ENCODE results near the gene ZGRF1. TPM values are rescaled to one million over a fixed set of nuclear protein-coding genes. Genes with fewer than 3 reads are reported as not detected.

ZGRF1 gene
- total RNA-seq, 1 experiment from 2014 or later: 10.5 TPM

GRCh38 chr4:112674376-112674775 lies 37.7 kb upstream of the ZGRF1 start:
- TF ChIP-seq CTCF (IDR thresholded peaks at IDR 0.05; ENCODE audit: unreplicated experiment): no peak
- no peaks in the 10 kb centered on the region for H3K27me3 Mint-ChIP-seq (ENCODE audit: unreplicated experiment)
- no peak overlapping the region for H3K27ac Mint-ChIP-seq (ENCODE audit: unreplicated experiment)
- no peak overlapping the region for H3K4me3 Mint-ChIP-seq (ENCODE audit: low read depth, unreplicated experiment)
- CTCF ChIA-PET: interaction anchor here (0.5 kb wide), 1 partner anchor 438 kb away, joined by 3 read pairs; no protein-coding TSS in a partner anchor
- no TSS peak for BruUV-seq (replicated peaks)
- intact Hi-C loops (cut with micrococcal nuclease; ENCODE audit: unreplicated experiment): no loop called here
- no peaks in the 10 kb centered on the region for H3K4me1 Mint-ChIP-seq (ENCODE audit: low read depth, unreplicated experiment)
- no peak for DNase-seq
- H3K36me3 Mint-ChIP-seq (ENCODE audit: insufficient read depth, unreplicated experiment): no peaks in the 10 kb centered on the region
- no peaks in the 10 kb centered on the region for H3K9me3 Mint-ChIP-seq (ENCODE audit: low read depth, unreplicated experiment)

- TF ChIP-seq CTCF (IDR thresholded peaks at IDR 0.05; ENCODE audit: unreplicated experiment): no peak
- H3K27me3 Mint-ChIP-seq (ENCODE audit: unreplicated experiment): no peaks in the 10 kb centered on the region
- H3K4me3 Mint-ChIP-seq (ENCODE audit: low read depth, unreplicated experiment): no peak overlapping the region
- no peaks in the 10 kb centered on the region for H3K4me1 Mint-ChIP-seq (ENCODE audit: low read depth, unreplicated experiment)
- no peaks in the 10 kb centered on the region for H3K9me3 Mint-ChIP-seq (ENCODE audit: low read depth, unreplicated experiment)
- H3K27ac Mint-ChIP-seq (ENCODE audit: unreplicated experiment): no peak overlapping the region
- intact Hi-C loops (cut with micrococcal nuclease; ENCODE audit: unreplicated experiment): no loop called here
- H3K36me3 Mint-ChIP-seq (ENCODE audit: insufficient read depth, unreplicated experiment): no peaks in the 10 kb centered on the region
- CTCF ChIA-PET: interaction anchor here (0.5 kb wide), 1 partner anchor 438 kb away, joined by 3 read pairs; no protein-coding TSS in a partner anchor
- no peak for DNase-seq
- no TSS peak for BruUV-seq (replicated peaks)
These were observed 37.0 kb upstream of the ZGRF1 start for GRCh38 chr4:112673686-112674085.

GRCh38 chr4:112673076-112673475 lies 36.4 kb upstream of the ZGRF1 start:
- Mint-ChIP-seq H3K27me3 (ENCODE audit: unreplicated experiment) (no peaks in the 10 kb centered on the region), H3K4me3 (ENCODE audit: low read depth, unreplicated experiment) (no peak overlapping the region), H3K4me1 (ENCODE audit: low read depth, unreplicated experiment) (no peaks in the 10 kb centered on the region), H3K36me3 (ENCODE audit: insufficient read depth, unreplicated experiment) (no peaks in the 10 kb centered on the region), H3K9me3 (ENCODE audit: low read depth, unreplicated experiment) (no peaks in the 10 kb centered on the region), H3K27ac (ENCODE audit: unreplicated experiment) (no peak overlapping the region)
- no peak for DNase-seq
- BruUV-seq (replicated peaks): no TSS peak
- no peak for TF ChIP-seq CTCF (IDR thresholded peaks at IDR 0.05; ENCODE audit: unreplicated experiment)
- CTCF ChIA-PET: no interaction called here
- intact Hi-C loops (cut with micrococcal nuclease; ENCODE audit: unreplicated experiment): no loop called here

GRCh38 chr4:112668131-112668530 lies 31.4 kb upstream of the ZGRF1 start:
- BruUV-seq (replicated peaks): no TSS peak
- CTCF ChIA-PET: interaction anchor here (0.5 to 0.7 kb wide), 4 partner anchors 16 to 555 kb away, joined by 3 to 8 read pairs (median 4); no protein-coding TSS in a partner anchor
- intact Hi-C loops (cut with micrococcal nuclease; ENCODE audit: unreplicated experiment): no loop called here
- Mint-ChIP-seq H3K36me3 (ENCODE audit: insufficient read depth, unreplicated experiment) (no peaks in the 10 kb centered on the region), H3K9me3 (ENCODE audit: low read depth, unreplicated experiment) (no peaks in the 10 kb centered on the region), H3K4me3 (ENCODE audit: low read depth, unreplicated experiment) (no peak overlapping the region), H3K27me3 (ENCODE audit: unreplicated experiment) (no peaks in the 10 kb centered on the region), H3K4me1 (ENCODE audit: low read depth, unreplicated experiment) (no peaks in the 10 kb centered on the region), H3K27ac (ENCODE audit: unreplicated experiment) (no peak overlapping the region)
- TF ChIP-seq CTCF (IDR thresholded peaks at IDR 0.05; ENCODE audit: unreplicated experiment): no peak
- no peak for DNase-seq
